Transverse colon (tissue), 4 donors: Measurements from ENCODE around the gene LRIT1.

Source experiments
- POLR2A ChIP-seq: fragments of 450-650 bp; IDR thresholded peaks from one replicate; pipeline ENCODE4 v1.6.1; 2016; ENCODE audit warnings: antibody characterized with exemption, mild to moderate bottlenecking, moderate library complexity
- POLR2AphosphoS5 ChIP-seq, 3 donors: sonication (generic); formaldehyde crosslinking; IDR thresholded peaks; one replicate each; pipeline ENCODE4 v1.6.1; 2016; ENCODE audit warnings: antibody characterized with exemption in 3 of 3
- TF ChIP-seq, protein P1 (sequence below), 5 experiments: fragments of 200-600 bp in 3 of 5; fragments of 450-650 bp in 2 of 5; sonication (generic) in 3 of 5; IDR thresholded peaks; 1 replicate in 2 of 5; 2 replicates in 3 of 5; pipeline ENCODE4 v1.5.1; 2016 to 2017; ENCODE audit warnings: antibody characterized with exemption in 5 of 5, inconsistent platforms in 3 of 5, mild to moderate bottlenecking in 2 of 5, moderate library complexity in 1 of 5

DNA sequence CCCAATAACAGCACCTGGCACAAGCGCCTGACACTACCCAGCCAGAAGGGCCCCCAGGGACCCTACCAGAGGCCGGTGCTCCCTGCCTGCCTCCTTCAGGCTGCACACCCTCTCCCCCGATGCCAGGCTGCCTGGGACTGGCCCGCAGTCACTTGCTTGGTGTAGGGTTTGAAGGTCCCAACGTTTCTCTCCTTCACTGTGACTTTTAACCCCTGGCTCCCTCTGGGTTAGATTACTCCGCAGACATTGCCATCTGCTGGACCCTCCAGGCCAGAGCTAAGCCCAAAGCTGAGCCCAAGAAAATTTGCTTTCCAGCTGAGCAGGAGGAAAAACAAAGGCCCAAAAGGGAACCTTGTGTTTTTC is 40.1 kb downstream of the LRIT1 start:
- TF ChIP-seq, protein P1, sequence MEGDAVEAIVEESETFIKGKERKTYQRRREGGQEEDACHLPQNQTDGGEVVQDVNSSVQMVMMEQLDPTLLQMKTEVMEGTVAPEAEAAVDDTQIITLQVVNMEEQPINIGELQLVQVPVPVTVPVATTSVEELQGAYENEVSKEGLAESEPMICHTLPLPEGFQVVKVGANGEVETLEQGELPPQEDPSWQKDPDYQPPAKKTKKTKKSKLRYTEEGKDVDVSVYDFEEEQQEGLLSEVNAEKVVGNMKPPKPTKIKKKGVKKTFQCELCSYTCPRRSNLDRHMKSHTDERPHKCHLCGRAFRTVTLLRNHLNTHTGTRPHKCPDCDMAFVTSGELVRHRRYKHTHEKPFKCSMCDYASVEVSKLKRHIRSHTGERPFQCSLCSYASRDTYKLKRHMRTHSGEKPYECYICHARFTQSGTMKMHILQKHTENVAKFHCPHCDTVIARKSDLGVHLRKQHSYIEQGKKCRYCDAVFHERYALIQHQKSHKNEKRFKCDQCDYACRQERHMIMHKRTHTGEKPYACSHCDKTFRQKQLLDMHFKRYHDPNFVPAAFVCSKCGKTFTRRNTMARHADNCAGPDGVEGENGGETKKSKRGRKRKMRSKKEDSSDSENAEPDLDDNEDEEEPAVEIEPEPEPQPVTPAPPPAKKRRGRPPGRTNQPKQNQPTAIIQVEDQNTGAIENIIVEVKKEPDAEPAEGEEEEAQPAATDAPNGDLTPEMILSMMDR (IDR thresholded peaks at IDR 0.05), result peak in 3 of 5 experiments; percentile 10 to 39 (median 15)
- TF ChIP-seq POLR2A (peak; percentile 40), POLR2AphosphoS5 (IDR thresholded peaks at IDR 0.05) (no peak)
